Lung microvascular endothelial cell (primary cell): ENCODE data around the gene FAM20C. TPM values are rescaled to one million over a fixed set of nuclear protein-coding genes. Genes with fewer than 3 reads are reported as not detected.

ENCODE experiments used
- DNase-seq, 2 donors: peaks; one replicate each; pipeline versions ENCODE4 v3.0.0 to v3.0.0-alpha.2; 2010; ENCODE audit warnings: low read depth in 2 of 2
- total RNA-seq: library from RNA; depleted of rRNA; stranded (reverse); fragments of >200 nt; gene quantifications from 2 replicates; pipeline ENCODE4 v1.2.1, GENCODE V29; 2014

The FAM20C gene
- total RNA-seq, 1 donor from 2014 or later, result 0.79 TPM

- DNase-seq, result no peak
Measured at GRCh38 chr7:300546-301290, 108.3 kb downstream of the FAM20C start.

- no peak for DNase-seq
Measured at GRCh38 chr7:301291-302053, 109.1 kb downstream of the FAM20C start.

- DNase-seq, result no peak
Measured at GRCh38 chr7:302054-302992, 110.0 kb downstream of the FAM20C start.

- DNase-seq, result no peak
Measured at GRCh38 chr7:303425-303824, 111.1 kb downstream of the FAM20C start.

GRCh38 chr7:303884-304573 is 111.7 kb downstream of the FAM20C start:
- no peak for DNase-seq

- no peak for DNase-seq
Measured at GRCh38 chr7:304574-305409, 112.4 kb downstream of the FAM20C start.

- no peak for DNase-seq
Measured at GRCh38 chr7:305410-306151, 113.2 kb downstream of the FAM20C start.

- DNase-seq, result no peak
Measured at GRCh38 chr7:307970-308369, 115.6 kb downstream of the FAM20C start.

GRCh38 chr7:309586-310228 is 117.3 kb downstream of the FAM20C start:
- no peak for DNase-seq

Other genes with a start within 250 kb of the FAM20C start
- gene FOXL3, start 97.6 kb downstream of the FAM20C start, total RNA-seq, result not detected in 2 replicates